NT2/D1 (cell line): ENCODE results near the gene RNF130.

Source experiments
- YY1 ChIP-seq: IDR thresholded peaks from 2 replicates; pipeline ENCODE4 v1.6.1; 2011; ENCODE audit not compliant: insufficient read length, insufficient read depth
- ZNF274 ChIP-seq: IDR thresholded peaks from 2 replicates; pipeline ENCODE4 v1.6.1; 2011; ENCODE audit warnings: mild to moderate bottlenecking, low read depth, low read length

DNA sequence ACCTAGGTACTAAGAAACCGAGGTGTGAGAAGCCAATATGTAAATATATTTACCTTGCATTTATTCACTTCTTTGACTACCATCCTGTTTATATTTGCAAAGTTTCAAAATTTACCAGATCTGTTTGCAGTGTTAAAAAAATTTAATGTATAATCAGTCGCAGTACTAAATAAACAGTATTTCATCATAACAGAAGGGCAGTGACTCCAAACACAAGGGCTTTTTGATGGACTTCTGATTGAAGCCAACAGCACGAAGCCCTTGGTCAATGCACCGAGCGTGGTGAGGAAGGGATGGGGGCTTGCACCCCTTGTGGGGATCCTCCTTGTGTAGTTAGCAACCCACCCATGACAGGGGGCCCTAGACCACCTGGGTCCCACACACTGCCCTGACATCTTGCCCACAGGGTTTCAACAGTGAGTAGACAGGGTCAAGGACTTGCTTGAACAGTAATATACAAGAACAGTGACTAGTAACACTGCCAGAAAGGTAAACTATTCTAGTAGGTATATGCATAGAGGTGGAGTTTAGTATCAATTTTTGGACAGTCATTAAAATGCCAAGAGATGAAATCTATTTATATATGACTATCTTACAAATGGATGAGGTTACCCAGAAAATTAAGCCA lies 111.2 kb downstream of the RNF130 start:
- no peak for TF ChIP-seq ZNF274
- no peak for TF ChIP-seq YY1
